Measurements from ENCODE around the gene MDP1.
A peak's percentile ranks its signal among the peaks of the same experiment; 100 is the strongest.

MDP1 gene

GRCh38 chr14:24215495-24216344, at the start of gene MDP1:
TSS of gene MDP1 (minus strand) at chr14:24216066. CDS start at chr14:24215955, 111 bp downstream.
- DNase-seq, result peak; percentile 55

- DNase-seq, result no peak
Measured at GRCh38 chr14:24264298-24264697, 48.4 kb upstream of the MDP1 start.

- no peak for DNase-seq
Measured at GRCh38 chr14:24263848-24264247, 48.0 kb upstream of the MDP1 start.

GRCh38 chr14:24262821-24263733, 47.2 kb upstream of the MDP1 start, which contains the start of gene TGM1:
TSS of gene TGM1 (minus strand) at chr14:24263177. CDS start at chr14:24262352, 825 bp downstream.
- no peak for DNase-seq

GRCh38 chr14:24261969-24262327, 46.1 kb upstream of the MDP1 start:
- no peak for DNase-seq

GRCh38 chr14:24261256-24261968, 45.5 kb upstream of the MDP1 start:
- DNase-seq, result no peak

GRCh38 chr14:24260780-24261157, 44.9 kb upstream of the MDP1 start:
- no peak for DNase-seq

GRCh38 chr14:24260026-24260779, 44.3 kb upstream of the MDP1 start:
- DNase-seq, result no peak

GRCh38 chr14:24259282-24260025, 43.6 kb upstream of the MDP1 start:
- DNase-seq, result no peak

- no peak for DNase-seq
Measured at GRCh38 chr14:24258548-24259265, 42.8 kb upstream of the MDP1 start.

GRCh38 chr14:24258119-24258518, 42.3 kb upstream of the MDP1 start:
- DNase-seq, result no peak

GRCh38 chr14:24256960-24257359, 41.1 kb upstream of the MDP1 start:
- DNase-seq, result no peak

GRCh38 chr14:24255931-24256711, 40.3 kb upstream of the MDP1 start:
- no peak for DNase-seq

GRCh38 chr14:24255438-24255837, 39.6 kb upstream of the MDP1 start:
- DNase-seq, result no peak

GRCh38 chr14:24254630-24255392, 38.9 kb upstream of the MDP1 start:
- no peak for DNase-seq

- no peak for DNase-seq
Measured at GRCh38 chr14:24253936-24254335, 38.1 kb upstream of the MDP1 start.

- no peak for DNase-seq
Measured at GRCh38 chr14:24252289-24253124, 36.6 kb upstream of the MDP1 start.

GRCh38 chr14:24251880-24252288, 36.0 kb upstream of the MDP1 start:
- DNase-seq, result no peak
